ENCODE measurements around the gene PRKN.

Gene PRKN

GRCh38 chr6:162363757-162364156 is 363.8 kb downstream of the PRKN start:
- no peak for DNase-seq

- DNase-seq = no peak
These were observed 366.5 kb downstream of the PRKN start for GRCh38 chr6:162360901-162361567.

GRCh38 chr6:162358625-162359024 is 368.9 kb downstream of the PRKN start:
- DNase-seq = no peak

DNA sequence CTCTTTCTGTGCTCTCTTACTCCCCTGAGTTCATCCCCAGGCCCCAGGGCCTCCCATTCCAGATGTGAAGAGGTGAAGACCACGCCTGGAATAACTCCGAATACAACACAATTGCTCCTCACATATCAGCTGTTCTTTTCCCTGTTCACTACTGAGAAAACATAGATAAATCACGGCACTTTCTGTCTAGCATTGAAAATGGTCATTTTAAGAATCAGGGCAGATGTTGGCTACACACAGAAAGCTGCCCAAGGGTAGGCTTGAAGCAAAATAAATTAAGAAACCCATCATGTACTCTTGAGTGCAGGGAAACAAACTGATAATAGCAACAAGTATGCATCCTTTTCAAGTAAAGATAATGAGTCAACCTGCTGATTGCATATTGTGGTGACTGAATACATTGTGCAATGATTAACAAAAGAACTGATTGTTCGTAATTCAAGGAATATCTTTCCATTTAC is 382.5 kb downstream of the PRKN start:
- no peak for DNase-seq

GRCh38 chr6:162344646-162345010 is 382.9 kb downstream of the PRKN start:
- DNase-seq = no peak

GRCh38 chr6:162343936-162344645 is 383.5 kb downstream of the PRKN start:
- DNase-seq = no peak

DNA sequence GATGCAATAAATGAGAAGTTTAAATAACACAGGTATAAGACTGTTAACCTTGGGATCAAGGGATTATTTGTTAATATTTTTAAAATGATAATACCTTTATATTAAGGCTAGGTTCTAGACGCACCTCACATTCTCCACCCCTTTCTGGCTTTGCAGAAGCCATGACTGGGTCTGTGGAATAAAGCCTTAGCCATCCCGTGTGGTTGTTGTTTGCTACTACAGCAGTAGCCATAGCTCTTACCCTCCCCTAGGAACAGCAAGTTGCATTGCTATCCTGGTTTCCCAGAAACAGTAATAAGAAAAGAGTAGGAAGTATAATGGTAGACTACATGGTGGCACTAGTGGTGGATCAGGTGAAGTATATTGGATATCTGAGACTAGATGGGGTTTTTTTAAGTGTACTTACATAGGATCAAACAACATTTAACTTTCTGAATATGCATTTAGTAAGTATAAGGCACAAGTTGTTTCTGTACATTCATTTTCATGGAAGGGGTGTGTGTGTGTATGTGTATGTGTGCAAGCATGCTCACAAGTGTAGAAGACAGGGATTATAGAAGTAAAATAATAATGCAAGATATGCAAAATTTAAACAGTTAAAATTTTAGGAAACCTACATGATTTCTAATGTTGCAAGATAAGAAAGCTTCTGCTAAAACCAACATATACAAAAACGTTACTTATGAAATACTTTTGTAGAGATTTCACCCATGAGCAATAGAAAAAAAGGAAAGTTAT is 384.2 kb downstream of the PRKN start:
- no peak for DNase-seq

DNA sequence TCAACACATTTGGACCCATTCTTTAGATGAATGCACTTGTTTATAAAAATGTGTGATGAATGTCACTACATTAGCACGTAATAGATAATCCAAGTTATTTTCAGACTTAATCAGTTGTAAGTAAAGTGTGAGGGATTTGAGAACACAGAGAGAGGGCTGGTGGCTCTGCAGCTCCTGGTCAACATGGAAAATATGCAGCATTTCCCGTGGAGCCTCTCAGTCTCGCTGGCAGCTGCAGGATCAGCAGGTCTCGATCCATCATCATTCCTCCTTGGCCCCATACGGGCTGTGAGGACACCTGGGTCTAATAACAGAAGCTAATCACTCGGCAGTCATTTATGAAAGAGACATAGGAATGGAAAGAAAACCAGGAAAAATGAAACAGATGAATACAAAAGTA is 390.2 kb downstream of the PRKN start:
- no peak for DNase-seq

GRCh38 chr6:162336359-162336758 is 391.2 kb downstream of the PRKN start:
- no peak for DNase-seq

- no peak for DNase-seq
These were observed 395.2 kb downstream of the PRKN start for GRCh38 chr6:162332365-162332764.

- DNase-seq = no peak
These were observed 395.7 kb downstream of the PRKN start for GRCh38 chr6:162331911-162332310.

DNA sequence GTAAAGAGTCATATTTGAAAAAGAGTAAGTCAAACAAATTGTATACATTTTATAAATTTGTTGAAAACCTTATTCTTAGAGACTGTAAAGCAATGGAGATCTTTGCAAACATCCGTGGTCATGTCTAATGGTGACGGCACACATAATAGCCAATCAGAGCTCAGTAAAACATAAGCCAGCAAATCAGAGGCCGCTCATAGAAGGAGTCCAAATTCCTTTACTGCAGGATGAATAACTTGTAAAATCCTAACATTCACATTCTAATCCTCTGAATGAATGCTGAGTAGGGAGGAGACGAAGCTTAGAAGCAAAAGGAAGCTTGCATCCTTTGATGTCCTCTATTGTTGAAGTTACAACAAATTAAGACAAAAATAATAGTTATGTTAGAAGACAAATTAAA is 401.7 kb downstream of the PRKN start:
- no peak for DNase-seq

DNA sequence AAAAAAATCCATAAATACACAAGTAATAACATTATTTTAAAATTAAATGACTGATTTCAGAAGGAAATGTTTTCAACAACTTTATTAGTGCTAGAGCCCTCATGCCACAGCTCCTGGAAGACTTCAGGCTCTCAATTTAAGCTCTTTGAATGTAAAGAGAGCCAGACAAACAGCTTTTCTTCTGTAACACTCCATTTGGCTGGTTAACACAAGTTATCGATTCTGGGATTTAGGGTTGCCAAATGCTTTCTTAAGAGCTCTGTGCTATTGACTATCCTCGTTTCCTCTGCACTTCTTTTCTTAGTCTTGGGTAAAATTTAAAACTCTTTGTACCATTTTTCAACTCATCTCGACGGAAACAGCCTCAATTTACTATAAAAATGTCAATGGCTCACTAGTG is 402.5 kb downstream of the PRKN start:
- no peak for DNase-seq

- DNase-seq = no peak
These were observed 412.3 kb downstream of the PRKN start for GRCh38 chr6:162315291-162315690.

- no peak for DNase-seq
These were observed 413.5 kb downstream of the PRKN start for GRCh38 chr6:162313922-162314660.

DNA sequence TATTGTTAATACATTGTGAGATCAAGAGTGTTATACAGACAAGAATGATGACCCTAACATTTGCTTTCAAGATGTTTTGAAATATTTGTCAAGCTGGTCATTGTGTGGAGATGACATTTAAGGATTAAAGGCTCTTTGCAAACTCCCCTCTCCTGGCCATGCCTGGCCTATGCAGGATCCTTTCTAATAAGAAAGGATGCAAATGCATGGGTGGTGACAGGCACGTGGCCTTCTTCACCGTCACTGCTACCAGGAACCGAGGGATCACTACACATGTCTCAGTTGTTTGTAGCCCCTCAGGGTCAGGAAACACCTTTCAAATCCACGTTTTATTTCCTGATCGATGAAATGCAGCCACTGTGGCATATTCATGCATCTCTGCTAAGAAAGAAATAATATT is 419.7 kb downstream of the PRKN start:
- no peak for DNase-seq

DNA sequence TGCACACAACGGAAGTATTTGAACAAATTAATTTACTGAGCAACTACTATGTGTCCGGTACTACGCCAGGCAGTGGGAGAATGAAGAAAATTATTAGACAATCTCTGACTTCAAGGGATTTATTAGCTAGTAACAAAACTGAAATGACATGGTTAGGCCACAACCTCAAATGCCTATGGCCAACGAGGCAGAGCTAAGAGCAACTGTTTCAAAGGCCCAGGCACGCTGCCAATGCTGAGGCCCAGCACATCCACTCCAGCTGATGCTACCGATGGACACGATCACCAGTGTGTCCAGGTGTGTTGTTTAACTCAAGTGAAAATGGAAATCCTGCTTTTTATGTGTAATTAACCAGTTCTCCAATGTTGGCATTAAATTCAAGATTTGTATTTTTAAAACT is 420.9 kb downstream of the PRKN start:
- no peak for DNase-seq

DNA sequence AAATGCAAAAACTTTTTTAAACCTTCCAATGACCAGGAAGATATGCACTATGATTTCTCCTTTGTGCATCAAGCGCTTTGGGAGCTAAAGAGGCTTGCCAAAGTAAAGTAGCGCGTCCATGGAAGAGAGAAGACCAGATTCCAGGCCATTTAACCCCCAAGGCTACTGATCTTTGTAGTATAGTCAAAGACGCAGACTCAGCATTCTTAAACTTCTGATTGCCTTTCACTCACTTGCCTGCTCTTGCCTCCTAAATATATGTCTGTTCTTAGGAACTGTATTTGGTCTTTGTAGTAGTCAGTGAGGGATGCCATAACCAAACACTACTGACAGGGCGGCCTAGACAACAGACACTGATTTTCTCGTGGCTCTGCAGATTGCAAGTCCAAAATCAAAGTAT is 426.4 kb downstream of the PRKN start:
- no peak for DNase-seq

- DNase-seq = no peak
These were observed 433.5 kb downstream of the PRKN start for GRCh38 chr6:162294029-162294428.

- no peak for DNase-seq
These were observed 434.7 kb downstream of the PRKN start for GRCh38 chr6:162292915-162293314.

GRCh38 chr6:162290846-162291465 is 436.6 kb downstream of the PRKN start:
- no peak for DNase-seq

DNA sequence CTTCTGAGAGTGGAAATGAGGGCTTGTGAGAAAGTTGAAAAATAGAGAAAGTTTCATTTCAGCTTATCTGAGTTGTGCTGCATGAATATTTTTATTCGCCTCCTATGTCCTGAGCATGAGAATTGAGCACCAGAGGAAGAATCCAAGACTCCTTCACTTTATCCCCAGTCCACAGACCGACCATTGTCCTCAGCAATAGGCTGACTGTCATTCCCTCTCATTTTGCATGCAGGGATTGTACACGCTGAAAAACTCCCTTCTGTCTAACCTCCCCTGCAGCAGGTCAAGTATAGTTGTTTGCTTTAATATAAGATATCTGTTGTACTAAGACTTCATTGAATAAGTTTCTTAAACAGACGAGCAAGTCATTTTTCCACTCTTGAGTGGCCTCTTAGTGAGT is 437.6 kb downstream of the PRKN start:
- DNase-seq = no peak

- DNase-seq = no peak
These were observed 453.6 kb downstream of the PRKN start for GRCh38 chr6:162273986-162274385.

Measured in activated T-cell treated with anti-CD3 and anti-CD28 coated beads, Interleukin-2, amount 50 U/mL, for 48 hours (primary cell).